Activated naive CD8-positive, alpha-beta T cell treated with anti-CD3 and anti-CD28 coated beads, Interleukin-2, amount 50 U/mL, for 16 hours (primary cell): ENCODE measurements around the gene NLRP8.
"Not testable (repeated sequence)": the region's sequence is repeated elsewhere in the genome, so short reads cannot be mapped to it uniquely, and the experiment has no call there.

Source experiments
- DNase-seq: peaks from one replicate; pipeline ENCODE4 v3.0.0-alpha.2; 2020; ENCODE audit warnings: low read depth, low spot score

The NLRP8 gene

GRCh38 chr19:55973982-55974381 lies 26.4 kb downstream of the NLRP8 start:
- no peak for DNase-seq

- no peak for DNase-seq
These were observed 32.8 kb downstream of the NLRP8 start for GRCh38 chr19:55980415-55980814.

DNA sequence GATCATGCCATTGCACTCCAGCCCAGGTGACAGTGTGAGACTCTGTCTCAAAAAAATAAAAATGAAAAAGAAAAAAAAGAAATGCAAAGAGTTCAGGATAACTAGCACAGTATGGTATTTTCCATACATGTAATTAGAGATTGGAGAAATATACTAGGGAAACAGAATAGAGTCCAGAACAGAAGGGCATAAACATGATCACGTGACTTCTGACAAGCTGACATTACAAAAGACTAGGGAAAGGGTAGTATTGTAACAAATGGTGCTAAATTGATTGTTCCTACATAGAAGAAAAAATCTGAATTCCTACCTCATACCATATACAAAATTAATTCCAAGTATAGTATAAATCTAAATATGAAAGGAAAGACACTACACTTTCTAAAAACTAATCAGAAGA lies 37.6 kb downstream of the NLRP8 start:
- no peak for DNase-seq

GRCh38 chr19:55986487-55986886 lies 38.9 kb downstream of the NLRP8 start, which contains the start of gene NLRP5:
Gene NLRP5 (plus strand): TSS chr19:55986775.
- no peak for DNase-seq

GRCh38 chr19:55990831-55991230 lies 43.2 kb downstream of the NLRP8 start:
- no peak for DNase-seq

DNA sequence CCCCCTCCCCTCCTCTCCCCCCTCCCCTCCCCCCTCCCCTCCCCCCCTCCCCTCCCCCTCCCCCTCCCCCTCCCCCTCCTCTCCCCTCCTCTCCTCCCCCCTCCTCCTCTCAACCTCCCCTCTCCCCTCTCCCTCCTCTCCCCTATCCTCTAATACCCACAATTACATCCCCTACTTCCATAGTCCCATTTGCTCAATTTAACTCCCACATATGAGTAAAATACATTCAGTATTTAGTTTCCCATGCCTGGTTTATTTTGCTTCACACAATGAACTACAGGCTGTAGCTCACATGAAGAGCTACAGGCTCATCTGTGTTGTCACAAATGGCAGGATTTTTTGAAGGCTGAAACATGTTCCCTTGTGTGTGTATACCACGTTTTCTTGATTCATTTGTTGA lies 45.9 kb downstream of the NLRP8 start:
- DNase-seq, result no peak

GRCh38 chr19:56014765-56015164 lies 67.1 kb downstream of the NLRP8 start:
- DNase-seq, result no peak

- no peak for DNase-seq
These were observed 68.1 kb downstream of the NLRP8 start for GRCh38 chr19:56015756-56016155.

DNA sequence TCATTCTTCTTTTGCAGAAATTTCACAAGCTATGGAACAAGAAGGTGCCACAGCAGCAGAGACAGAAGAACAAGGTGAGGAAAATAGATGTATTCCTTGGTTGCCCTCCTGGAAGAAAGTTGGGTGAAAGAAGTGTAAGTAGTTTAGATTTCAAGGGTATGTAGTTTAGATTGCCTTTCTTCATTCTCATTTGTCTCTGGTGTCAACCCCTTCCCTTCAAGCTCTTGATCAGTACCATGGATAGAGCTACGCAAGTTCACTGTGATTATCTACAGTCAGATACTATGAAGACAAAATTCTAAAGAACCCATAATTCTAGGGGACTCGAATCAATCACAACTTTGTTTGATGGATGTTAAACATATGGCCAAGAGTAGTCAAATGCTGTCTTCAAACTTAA lies 71.7 kb downstream of the NLRP8 start:
- not testable (repeated sequence) for DNase-seq

GRCh38 chr19:56020355-56020975 lies 72.8 kb downstream of the NLRP8 start:
- DNase-seq, result not testable (repeated sequence)

GRCh38 chr19:56026769-56027168 lies 79.1 kb downstream of the NLRP8 start:
- DNase-seq, result no peak
